Glomerular visceral epithelial cell (primary cell): ENCODE data around the gene LAMA5.

Experiments used
- DNase-seq: peaks from one replicate; pipeline ENCODE4 v3.0.0-alpha.2; 2016; ENCODE audit errors: extremely low spot score

The LAMA5 gene

DNA sequence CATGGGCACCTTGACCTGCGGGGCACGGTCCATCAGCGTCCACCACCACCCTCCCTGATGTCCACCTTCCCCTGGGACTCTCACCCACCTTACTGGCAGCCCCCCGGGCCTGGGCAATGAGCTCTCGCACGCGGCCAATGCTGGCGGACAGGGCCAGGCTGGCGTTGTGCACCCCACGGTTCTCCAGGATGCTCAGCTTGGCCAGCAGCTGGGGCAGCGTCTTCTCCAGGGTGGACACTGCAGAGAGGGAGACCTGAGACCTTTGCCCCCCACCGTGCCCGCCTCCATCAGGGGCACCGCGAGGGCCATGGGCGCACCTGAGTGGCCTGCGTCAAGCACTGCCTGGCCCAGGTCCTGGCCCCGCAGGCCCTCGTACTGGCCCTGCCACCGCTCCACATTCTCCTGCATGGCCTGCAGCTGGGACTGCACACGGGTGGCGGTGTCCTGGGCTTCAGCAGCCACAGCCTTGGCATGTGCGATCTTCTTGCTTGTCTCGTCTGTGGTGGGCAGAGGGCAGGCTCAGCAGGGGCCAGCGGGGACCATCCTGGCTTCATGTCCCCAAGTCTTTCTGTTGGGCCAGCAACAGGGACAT is 52.3 kb downstream of the LAMA5 start:
- no peak for DNase-seq

DNA sequence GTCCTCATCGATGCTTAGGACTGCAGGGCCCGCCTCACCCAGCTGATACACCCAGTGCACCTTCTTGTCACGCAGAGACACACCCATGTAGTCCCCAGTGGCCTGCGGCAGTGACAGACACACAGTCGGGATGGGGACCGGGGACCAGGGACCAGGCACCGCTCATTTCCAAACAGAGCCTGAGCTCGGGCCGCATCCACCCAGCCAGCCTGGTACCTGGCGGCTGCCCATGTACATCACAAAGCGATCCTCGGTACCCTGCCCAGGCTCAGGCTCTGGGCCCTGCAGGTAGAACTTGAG is 52.8 kb downstream of the LAMA5 start:
- DNase-seq = no peak

DNA sequence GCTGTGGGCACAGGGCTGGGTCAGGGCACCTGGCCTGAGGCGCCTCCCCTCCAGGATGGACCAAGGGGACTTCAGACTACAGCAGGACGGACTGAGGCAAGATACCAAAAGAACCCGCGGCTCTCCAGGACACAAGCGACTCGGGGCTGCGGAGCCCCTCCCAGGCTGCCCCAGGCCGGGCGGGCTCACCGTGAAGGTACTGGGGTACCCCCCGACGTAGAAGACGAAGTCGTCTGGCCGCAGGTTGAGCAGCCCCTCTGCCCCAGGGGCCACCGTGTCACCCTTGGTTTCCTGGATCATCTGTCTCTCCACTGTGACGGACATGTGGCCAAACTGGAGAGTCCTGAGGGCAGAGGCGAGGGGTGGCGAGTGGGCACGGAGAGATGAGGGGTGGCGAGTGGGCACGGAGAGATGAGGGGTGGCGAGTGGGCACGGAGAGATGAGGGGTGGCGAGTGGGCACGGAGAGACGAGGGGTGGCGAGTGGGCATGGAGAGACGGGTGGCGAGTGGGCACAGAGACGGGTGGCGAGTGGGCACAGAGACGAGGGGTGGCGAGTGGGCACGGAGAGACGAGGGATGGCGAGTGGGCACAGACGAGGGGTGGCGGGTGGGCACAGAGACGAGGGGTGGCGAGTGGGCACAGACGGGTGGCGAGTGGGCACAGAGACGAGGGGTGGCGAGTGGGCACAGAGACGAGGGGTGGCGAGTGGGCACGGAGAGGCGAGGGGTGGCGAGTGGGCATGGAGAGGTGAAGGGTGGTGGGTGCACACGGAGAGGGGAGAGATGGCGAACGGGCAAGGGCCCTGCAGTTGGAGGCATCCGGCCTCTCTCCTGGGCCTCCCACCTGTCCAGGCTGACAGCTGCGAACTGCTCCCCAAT is 53.4 kb downstream of the LAMA5 start:
- DNase-seq = no peak

DNA sequence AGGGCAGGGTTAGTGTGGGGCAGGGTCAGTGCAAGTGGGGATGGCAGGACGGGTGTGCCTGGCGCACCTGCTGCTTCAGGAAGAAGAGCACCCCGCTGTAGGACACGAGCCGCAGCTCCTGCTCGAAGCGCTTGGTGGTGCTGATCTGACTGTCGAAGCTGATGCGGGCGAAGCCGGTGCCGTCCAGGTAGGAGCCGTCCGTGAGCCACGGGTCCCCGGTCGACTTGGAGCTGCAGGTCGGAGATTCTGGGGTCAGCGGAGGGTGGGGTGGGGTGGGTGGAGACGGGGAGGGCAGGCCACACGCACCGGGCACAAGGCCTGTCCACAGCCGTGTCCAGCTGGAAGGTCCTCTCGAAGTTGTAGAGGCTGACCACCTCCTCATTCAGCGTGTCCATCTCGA is 54.1 kb downstream of the LAMA5 start:
- no peak for DNase-seq

DNA sequence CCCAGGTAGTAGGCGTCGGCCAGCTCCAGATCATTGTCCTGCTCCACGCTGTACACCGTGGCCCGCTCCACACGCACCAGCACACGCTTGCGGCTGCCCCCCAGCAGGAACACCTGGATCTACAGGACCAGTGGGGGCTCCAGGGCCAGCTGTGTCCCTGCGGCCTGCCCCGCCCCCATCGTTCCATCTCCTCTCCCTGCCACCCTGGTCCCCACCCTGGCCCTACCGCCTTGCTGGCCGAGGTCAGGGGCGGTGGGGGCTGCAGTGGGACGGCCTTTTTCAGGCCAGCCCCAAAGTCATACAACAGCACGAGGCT is 54.5 kb downstream of the LAMA5 start:
- DNase-seq = no peak

DNA sequence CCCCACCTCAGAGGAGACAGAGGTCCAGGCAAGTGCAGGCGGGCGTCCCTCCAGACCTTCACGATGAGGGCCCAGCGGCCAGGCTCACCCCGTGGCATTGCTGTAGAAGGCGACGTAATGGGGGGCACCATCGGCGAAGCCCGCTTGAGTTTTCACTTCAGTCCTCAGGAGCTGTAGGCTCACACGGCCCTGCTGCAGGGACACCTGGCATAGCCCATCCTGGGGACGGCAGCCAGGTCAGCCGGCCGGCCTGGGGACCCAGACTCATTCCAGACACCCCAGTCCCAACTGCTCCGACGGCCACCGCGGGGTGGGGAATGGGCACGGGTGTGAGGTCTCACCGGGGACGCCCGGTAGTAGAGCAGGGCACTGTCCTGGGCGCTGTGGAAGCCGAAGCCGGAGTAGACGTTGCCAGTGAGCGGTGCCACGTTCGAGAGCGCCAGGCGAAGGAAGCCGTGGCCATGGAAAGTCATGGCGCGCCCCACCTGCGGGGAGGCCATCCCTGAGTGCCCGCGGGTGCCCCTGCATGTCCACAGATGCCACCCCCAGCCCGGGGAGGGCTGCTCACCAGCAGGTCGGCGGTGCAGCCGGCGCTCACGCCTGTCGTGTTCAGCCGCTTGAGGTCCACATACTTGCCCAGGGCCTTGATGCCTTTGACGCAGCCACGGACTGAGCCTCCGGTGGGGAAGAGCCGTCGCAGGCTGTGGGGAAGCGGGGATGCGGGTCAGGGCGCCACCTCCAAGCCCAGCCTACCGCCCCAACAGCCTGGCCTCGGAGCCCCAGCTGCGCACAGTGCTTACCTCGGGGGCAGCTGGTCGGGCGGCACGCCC is 55.1 kb downstream of the LAMA5 start:
- no peak for DNase-seq

DNA sequence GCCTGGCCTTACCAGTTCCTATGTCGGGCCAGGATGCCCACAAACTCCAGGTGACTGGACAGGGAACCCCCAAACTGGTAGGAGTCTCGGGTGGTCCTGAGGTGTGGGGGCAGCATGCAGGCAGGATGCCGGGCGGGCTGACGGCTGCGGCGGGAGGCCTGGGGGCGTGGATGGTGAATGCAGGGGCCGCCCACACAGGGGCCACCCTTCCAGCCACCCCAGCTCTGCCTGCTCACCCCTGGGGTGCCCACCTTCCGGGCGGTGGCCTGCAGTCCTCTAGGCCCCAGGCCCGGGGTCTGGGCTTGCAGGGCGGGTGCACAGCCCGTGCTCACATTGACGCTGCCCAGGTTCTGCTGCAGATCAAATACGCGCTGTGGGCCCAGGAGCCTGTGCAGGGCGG is 56.0 kb downstream of the LAMA5 start:
- DNase-seq = no peak

DNA sequence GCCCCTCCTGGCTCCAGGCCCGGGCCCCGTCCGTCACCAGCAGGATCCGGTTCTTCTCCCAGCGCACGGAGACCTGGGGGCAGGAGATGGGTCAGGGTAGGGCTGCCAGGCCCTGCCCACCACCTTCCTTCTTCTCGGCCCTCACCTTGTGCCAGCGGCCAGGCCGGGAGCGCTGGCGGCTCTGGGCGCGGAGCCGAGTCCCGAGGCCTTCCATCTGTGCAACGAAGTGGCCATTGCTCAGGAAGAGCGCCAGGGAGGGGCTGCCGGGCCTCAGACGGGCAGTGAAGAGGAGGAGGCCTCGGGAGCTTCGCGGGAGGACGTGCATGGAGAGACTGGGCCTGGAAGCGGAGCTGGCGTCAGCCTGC is 56.4 kb downstream of the LAMA5 start:
- DNase-seq = no peak

DNA sequence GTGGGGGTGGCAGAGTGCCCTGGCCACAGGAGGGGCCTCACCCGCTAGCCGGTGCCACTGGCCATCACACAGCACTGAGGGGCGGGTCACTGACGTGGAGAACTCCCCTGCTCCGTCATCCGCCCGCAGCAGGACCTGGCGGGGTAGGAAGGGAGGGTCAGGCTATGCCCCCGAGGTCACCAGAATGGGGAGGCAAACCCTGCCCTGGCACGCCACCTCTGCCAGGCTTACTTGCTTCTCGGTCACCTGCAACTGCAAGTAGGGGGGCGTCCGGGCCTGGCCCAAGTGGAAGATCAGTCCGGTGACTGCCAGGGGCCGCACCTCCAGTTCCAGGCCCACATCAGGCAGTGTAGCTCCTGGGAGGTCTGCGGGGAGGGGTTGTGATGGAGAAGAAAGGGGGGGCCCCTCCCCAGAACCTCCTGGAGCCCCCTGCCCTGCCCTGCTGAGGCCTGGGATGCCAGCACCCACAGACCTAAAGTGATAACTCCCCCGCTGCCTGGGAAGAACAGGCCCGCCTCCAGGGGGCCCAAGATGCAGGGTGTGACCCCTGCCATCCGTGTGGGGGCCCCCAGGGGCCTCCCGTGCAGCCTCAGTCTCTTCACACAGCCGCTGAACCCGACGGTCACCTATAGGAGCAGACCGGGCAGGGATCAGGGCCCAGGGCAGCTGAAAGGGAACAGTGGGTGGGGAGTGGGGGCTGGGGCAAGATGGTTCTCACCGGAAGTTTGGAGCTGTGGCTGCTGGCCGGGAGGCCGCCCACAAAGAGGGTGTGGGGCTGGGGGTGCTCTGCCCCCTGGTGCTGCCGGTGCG is 57.0 kb downstream of the LAMA5 start:
- no peak for DNase-seq

DNA sequence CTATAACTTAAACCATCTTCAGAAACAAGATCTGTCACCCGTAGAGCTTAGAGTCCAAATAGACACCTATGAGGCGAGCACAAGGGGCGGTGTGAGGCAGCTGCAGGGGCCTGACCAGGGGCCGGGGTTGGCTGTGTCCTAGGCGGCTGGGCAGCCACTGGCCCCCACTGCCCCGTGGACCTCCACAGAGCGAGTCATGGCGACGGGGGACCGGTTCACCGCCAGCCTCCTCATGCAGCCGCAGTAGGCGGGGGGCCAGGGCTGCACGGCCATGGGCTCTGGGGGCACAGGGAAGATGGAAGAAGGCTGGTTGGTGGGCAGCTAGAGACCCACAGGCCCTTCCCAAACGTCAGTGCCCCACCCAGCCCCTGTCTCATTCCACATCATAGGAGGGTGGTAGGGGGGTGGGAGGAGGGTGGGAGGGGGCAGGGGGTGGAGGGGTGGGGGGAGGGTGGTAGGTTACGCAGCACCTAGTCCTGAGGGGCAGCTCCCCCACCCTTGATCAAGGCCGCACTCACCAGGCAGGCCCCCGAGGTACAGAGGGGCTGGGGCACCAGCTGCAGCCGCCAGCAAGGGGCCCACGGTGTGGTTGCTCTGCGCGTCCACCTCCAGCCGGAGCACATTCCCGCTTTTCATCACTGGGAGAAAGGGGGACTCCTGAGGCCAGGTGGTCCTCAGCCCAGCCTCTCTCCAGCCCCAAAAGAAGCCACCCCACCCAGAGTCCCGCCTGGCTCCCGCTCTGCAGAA is 57.7 kb downstream of the LAMA5 start:
- no peak for DNase-seq

DNA sequence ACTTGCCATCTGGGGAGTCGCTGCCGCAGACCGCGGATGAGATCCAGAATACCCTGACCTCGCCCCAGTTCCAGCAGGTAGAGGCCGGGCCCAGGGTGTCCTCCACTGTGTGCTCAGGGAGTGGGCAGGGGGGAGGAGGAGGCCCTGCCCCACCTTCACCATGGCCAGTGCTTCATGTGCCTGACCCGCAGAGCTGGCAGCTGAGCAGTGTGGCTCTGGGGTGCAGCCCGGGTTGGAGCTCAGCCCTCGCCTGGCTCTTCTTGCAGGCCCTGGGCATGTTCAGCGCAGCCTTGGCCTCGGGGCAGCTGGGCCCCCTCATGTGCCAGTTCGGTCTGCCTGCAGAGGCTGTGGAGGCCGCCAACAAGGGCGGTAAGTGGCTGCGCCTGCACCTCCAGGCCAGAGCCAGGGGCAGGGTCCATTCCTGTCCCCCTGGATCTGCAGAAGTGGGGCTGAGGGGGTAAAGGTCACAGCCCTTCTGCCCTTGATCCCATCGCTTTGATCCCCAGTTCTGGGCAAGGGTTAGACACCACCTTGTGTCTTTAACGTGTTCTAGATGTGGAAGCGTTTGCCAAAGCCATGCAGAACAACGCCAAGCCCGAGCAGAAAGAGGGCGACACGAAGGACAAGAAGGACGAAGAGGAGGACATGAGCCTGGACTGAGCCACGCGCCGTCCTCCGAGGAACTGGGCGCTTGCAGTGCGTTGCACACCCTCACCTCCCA is 58.9 kb downstream of the LAMA5 start:
- no peak for DNase-seq

DNA sequence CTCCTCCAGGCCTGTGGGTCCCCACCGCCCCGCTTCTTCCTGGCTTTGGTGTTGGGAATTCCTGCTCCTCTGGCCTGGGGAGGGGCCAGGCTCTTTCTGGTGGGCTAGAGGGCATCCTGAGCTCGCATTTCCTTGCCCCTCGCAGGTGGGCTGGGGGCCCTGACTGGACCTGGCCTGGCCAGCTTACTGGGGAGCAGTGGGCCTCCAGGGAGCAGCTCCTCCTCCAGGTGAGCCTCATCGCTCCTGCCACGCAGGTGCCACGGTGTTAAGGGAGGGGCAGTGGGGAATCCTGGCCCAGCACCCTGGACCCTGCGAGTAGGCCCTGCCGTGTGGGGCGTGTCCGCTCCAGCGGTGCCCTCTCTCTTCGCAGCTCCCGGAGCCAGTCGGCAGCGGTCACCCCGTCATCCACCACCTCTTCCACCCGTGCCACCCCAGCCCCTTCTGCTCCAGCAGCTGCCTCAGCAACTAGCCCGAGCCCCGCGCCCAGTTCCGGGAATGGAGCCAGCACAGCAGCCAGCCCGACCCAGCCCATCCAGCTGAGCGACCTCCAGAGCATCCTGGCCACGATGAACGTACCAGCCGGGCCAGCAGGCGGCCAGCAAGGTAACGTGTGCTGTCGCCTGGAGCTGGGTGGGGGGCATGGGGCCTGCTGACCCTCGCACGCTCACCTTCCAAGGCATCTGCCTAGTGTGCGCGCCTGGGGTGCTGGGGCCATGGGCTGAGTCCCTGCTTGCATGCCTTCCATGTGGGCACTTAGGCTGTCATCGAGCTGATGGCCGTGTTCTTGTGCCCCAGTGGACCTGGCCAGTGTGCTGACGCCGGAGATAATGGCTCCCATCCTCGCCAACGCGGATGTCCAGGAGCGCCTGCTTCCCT is 59.6 kb downstream of the LAMA5 start:
- no peak for DNase-seq

DNA sequence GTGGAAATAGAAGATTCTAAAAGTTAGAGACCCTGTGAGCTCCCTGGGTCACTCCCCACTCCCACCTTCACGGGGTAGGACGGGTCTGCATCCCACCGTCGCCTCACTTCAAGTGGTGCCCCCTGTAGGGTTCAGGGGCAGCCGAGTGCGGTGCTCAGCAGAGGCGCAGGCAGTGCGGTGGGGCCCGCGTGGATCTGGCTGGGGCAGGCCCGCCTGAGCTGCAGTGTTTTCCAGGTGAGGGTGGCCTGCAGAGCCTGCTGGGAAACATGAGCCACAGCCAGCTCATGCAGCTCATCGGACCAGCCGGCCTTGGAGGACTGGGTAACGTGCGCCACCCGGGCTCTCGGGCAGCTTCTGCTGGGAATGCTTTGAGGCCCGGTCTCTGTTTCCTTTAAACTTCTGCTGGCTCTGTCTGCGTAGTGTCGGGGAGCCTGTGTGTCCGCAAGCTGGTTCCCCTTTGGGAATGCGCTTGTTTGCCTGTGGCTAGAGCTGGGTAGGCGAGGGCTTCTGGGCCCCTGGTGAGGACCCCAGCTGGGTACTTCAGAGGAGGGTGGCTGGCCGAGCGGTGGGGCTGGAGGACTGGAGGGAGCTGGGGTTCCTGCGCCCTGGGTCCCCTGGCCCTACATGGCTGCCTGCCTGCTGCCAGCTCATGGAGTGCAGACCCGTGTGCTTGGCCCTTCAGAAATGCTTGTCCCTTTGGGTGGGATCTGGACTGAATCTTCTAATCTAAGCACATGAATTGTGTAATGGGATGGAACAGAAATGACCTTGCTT is 60.5 kb downstream of the LAMA5 start:
- no peak for DNase-seq

DNA sequence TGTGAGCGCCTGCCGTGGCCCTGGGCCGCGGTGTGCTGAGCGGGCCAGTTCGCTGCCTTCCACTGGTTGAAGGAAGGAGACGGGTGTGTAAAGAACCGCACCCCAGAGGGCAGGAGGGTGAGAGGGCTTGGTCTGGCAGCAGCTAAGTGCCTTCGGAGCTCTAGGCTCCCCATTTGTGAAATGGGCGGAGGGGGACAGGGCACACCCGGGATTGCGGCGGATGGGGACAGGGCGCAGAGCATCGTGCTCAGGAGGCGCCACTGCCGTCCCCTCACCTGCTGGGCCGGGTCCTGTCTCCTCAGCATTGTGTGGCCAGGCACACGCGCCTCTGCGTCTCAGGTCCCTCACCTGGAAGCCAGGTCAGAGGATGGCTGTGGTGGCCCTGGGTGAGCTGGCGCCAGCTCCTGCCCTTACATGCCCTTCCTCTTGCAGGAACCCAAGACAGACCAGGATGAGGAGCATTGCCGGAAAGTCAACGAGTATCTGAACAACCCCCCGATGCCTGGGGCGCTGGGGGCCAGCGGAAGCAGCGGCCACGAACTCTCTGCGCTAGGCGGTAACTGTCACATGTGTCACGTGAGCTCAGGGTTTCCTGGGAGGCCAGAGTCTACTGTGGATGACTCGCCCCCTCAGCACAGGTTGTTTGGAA is 61.2 kb downstream of the LAMA5 start:
- DNase-seq = no peak

DNA sequence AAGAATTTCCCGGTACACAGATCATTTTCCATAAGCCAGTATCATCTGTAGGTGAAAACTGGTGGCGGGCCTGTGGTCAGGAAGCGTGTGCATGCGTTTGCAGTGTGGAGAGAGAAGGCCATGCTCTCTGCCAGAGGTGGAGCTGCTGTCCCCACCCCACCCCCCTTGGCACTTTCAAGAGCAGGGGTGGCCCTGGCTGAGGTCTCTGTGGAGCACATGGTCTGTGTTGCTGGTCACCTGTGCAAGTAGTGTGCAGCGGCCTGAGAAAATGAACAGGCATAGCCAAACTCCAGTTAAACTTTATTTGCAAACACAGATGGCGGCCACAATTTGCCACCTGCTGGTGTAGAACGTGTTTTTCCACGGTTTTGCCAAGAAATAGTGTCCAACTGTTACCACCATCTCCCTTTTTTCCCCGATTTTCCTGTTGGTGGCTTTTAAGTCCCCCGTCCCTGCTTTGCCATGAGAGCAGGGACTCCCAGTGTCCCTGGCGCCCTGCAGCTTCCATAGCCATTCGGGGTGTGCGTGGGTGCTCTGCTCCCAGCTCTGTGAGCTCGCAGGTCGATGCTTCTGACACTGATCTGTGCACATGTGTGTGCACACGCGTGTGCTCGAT is 61.9 kb downstream of the LAMA5 start:
- DNase-seq = peak; percentile 19

DNA sequence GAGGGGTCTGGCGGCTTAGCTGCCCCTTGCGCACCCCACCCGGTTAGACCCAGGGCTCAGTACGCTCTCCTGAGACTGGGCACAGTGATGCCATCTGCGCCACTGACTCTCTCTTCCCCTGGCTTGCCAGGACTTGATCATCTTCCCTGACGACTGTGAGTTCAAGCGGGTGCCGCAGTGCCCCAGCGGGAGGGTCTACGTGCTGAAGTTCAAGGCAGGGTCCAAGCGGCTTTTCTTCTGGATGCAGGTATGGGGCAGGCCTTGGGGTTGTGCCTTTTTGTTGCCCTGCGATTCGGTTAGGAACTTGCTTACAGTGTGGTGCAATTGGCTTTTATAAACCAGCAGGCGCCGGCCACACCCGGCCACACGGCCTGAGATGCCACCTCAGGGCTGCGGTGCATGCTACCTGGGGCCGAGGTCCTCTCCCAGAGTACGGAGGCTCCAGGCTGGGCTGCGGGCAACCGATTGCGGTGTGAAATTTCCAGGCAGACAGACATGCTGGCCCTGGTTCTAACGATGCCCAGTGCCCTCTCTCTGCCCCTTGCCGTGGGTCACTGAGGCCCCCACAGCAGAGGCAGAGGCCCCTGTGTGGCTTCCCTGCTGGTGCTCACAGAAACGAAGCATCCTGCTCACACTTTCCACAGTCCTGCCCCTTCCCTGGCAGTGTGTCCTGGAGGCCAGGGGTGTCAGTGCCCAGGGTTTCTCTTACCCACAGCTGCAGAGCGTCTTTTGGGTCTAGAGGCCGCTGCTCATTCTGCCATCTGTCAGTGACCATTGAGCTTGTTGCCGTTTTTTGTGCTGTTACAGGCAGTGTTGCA is 62.6 kb downstream of the LAMA5 start:
- no peak for DNase-seq
